BE2C (cell line): Measurements from ENCODE around the gene ETS1.

ENCODE experiments used
- DNase-seq: peaks from one replicate; pipeline ENCODE4 v3.0.0-alpha.2; 2020
- H3K27me3 ChIP-seq: fragments of 250-450 bp; sonication (Bioruptor Pico); 2 replicates; pipeline ENCODE4 v1.5.1; 2020; ENCODE audit warnings: mild to moderate bottlenecking
- H3K36me3 ChIP-seq: fragments of 250-450 bp; sonication (Bioruptor Pico); 2 replicates; pipeline ENCODE4 v1.5.1; 2020; ENCODE audit warnings: mild to moderate bottlenecking
- H3K4me1 ChIP-seq: fragments of 250-450 bp; sonication (Bioruptor Pico); 2 replicates; pipeline ENCODE4 v1.5.1; 2020
- H3K4me3 ChIP-seq: 2 replicates; pipeline ENCODE4 v1.5.1; 2011; ENCODE audit warnings: low read depth, low read length
- H3K9me3 ChIP-seq: fragments of 250-450 bp; sonication (Bioruptor Pico); 2 replicates; pipeline ENCODE4 v1.5.1; 2020
- TF ChIP-seq, protein P1 (sequence below): IDR thresholded peaks from 2 replicates; pipeline ENCODE4 v1.5.1; 2012; ENCODE audit warnings: mild to moderate bottlenecking, low read depth, low read length

Gene ETS1

DNA sequence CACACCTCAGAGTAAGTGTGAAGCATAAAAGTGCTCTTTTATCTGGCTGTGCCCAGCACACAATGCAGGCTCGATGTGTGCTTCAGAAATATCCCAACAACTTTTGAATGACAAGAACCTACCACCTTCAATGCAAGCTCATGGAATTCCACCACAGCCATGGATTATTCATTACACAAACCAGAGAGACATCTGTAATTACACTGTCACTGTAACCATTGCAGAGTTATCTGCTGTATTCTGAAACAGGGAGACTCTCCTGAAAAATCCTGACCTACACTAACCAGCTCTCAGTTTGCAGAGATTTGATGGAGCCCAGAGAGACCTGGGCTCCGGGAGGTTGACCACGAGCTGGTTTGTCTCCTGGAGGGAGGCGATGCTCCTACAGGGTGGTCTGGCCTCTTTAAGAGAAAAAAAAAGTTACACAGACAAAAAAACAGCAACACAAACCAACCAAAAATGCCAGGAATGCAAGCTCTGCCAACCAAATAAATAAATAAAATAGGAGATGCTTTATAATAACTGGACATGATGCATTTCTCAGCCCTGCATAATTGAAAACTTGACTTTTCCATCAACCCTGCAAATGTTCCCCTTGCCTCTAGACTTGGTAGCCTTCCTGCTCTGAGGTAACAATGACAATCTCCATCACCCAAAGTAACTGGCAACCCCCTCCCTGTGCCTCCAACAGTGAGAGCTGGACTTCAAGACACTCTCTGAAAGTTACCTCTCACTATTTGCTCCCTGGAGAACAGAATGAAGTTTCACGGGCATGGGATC, 69.7 kb downstream of the ETS1 start:
- TF ChIP-seq, protein P1, sequence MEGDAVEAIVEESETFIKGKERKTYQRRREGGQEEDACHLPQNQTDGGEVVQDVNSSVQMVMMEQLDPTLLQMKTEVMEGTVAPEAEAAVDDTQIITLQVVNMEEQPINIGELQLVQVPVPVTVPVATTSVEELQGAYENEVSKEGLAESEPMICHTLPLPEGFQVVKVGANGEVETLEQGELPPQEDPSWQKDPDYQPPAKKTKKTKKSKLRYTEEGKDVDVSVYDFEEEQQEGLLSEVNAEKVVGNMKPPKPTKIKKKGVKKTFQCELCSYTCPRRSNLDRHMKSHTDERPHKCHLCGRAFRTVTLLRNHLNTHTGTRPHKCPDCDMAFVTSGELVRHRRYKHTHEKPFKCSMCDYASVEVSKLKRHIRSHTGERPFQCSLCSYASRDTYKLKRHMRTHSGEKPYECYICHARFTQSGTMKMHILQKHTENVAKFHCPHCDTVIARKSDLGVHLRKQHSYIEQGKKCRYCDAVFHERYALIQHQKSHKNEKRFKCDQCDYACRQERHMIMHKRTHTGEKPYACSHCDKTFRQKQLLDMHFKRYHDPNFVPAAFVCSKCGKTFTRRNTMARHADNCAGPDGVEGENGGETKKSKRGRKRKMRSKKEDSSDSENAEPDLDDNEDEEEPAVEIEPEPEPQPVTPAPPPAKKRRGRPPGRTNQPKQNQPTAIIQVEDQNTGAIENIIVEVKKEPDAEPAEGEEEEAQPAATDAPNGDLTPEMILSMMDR = no peak
- peaks cover 15% of the 10 kb centered on the region; the same call in 1 of the 2 replicates for H3K4me1 ChIP-seq
- H3K4me3 ChIP-seq = no peak overlapping the region

DNA sequence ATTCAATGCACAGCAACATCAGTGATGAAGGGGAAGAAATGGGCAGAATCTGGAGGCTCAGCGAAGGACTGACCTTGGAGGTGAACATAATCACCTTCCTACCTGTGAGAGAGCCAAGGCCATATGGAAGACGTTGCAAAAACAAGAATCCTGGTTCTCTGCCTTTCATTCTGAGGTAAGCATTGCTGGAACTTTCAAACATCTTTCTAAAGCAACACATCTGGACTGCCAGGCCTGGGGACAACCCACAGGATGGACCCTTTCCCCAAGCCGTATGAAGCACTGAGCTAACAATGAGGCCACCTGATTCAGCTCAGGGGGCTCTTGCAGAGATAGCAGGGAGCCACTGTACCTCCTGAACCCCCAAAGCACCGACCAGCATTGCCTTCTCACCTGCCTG, 70.5 kb downstream of the ETS1 start:
- Histone ChIP-seq H3K4me1 (peaks cover 15% of the 10 kb centered on the region; the same call in 1 of the 2 replicates), H3K4me3 (no peak overlapping the region), H3K27me3 (no peaks in the 10 kb centered on the region), H3K36me3 (no peaks in the 10 kb centered on the region), H3K9me3 (no peaks in the 10 kb centered on the region)
- no peak for DNase-seq
- TF ChIP-seq, protein P1 = no peak

More for the DNA sequence above, 69.7 kb downstream of the ETS1 start:
- Histone ChIP-seq H3K9me3 (no peaks in the 10 kb centered on the region), H3K36me3 (no peaks in the 10 kb centered on the region), H3K27me3 (no peaks in the 10 kb centered on the region)
- DNase-seq = no peak

DNA sequence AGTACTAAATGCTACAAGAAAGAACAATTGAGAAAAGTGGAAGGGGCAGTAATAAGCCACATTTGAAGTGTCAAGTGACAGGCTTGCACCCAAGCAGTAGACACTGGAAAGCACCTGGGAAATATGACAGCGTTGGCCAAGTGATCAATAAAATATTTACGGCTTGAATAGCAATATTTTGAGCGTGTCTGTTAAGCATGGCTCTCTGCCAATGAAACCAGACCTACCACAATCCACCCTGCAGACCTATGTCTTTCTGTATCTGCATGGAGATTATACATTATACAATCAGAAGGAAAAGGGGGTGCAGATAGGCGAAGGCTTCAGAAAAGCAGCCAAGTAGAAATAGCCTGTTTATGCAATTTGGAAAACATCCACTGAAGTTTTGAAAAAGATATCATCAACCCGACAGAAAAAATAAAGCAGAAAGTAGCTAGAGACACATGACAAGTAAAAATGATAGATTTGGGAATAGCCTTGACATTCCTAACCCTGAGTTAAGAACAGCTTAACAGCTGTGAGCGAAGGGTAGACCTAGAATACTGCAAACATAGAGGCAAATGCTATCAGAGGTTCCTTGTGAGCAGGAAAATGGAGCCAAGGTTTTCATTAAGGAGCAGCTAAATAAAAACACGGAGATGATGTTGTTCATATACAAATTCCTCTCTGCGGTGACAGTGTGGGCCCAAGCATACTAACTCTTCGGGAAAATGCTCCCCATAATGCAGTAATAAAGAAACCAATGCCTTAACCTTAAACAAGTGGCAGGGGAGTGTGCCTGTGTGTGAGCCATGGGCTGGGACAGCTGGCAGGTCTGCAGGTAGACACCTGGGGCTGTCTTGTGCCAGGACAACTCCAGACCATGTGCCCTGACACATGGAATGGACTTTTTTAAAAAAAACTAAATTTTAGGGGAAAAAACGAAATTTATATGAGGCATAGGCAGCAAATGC, 71.3 kb downstream of the ETS1 start:
- no peak overlapping the region for H3K4me3 ChIP-seq
- no peaks in the 10 kb centered on the region for H3K9me3 ChIP-seq
- no peaks in the 10 kb centered on the region for H3K27me3 ChIP-seq
- peaks cover 15% of the 10 kb centered on the region; the same call in 1 of the 2 replicates for H3K4me1 ChIP-seq
- no peaks in the 10 kb centered on the region for H3K36me3 ChIP-seq
- TF ChIP-seq, protein P1 = no peak
- no peak for DNase-seq

DNA sequence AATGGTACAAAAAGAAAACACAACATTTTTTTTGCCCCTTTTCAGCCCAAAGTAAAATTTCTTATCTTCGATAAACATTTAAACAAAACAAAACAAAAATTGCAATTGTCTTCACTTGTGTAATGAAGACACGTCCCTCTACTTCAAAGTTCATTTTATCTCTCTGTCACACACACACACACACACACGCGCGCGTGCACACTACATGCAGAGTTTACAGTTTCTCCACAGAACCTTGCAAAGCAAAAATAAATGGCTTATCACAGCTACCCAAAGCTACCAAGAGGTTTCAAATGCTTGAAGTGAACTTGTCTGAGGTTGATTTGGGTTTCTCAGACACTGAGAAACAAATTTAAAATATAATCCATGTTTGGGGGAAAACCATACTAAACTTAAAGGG, 72.3 kb downstream of the ETS1 start:
- Histone ChIP-seq H3K27me3 (no peaks in the 10 kb centered on the region), H3K36me3 (no peaks in the 10 kb centered on the region), H3K4me3 (no peak overlapping the region), H3K4me1 (peaks cover 15% of the 10 kb centered on the region; the same call in 1 of the 2 replicates), H3K9me3 (no peaks in the 10 kb centered on the region)
- no peak for DNase-seq
- TF ChIP-seq, protein P1 = no peak

DNA sequence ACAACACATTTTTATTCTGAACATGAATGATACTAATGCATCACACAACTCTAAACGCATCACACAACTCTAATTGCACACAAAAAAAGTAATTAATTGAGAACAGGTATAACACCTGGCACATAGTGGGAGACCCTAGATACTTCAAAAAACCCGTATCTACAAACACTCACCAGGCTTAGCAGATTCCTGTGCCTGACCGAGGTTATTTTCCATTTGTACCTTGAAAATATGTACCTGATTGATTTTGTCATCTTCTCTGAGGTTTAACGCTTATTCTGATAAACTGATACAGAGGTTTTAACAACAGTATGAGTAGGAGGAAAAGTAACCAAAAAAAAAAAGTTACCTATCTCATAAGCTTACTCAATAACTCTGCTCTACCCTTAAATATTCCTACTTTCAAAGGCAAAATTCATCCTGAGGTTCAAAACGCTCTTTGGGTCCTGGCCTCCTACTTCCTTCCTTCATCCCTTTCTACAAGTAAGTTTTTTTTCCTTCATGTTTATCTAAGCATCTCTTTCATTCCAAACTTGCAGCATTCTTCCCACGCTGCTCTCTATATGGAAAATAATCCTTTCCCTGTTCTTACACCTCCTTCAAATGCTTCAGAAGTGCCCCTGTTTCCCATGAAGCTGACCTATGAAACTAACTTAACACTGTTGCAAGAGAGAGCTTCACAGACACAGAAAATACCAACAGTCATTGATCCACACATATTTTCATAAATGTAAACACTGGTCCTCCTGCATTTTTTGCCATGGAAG, 73.3 kb downstream of the ETS1 start:
- peaks cover 15% of the 10 kb centered on the region; the same call in 1 of the 2 replicates for H3K4me1 ChIP-seq
- no peaks in the 10 kb centered on the region for H3K27me3 ChIP-seq
- no peak for DNase-seq
- no peak overlapping the region for H3K4me3 ChIP-seq
- H3K36me3 ChIP-seq = no peaks in the 10 kb centered on the region
- no peaks in the 10 kb centered on the region for H3K9me3 ChIP-seq
- TF ChIP-seq, protein P1 = no peak
